NCI-H345 (cell line): Measurements from ENCODE around the gene C19orf85.
"Not testable (repeated sequence)": the region's sequence is repeated elsewhere in the genome, so short reads cannot be mapped to it uniquely, and the experiment has no call there.

Experiments used
- DNase-seq: peaks from one replicate; lab custom pipeline; 2025; lab: John Stamatoyannopoulos, UW

Gene C19orf85

GRCh38 chr19:55464662-55465054, at the start of gene C19orf85:
C19orf85 (minus strand) TSS chr19:55464751; CDS start chr19:55464554, 197 bp downstream.
- DNase-seq = no peak

- no peak for DNase-seq
These were observed 43.6 kb upstream of the C19orf85 start for GRCh38 chr19:55508120-55508519.

- no peak for DNase-seq
These were observed 40.4 kb upstream of the C19orf85 start for GRCh38 chr19:55504981-55505380.

- no peak for DNase-seq
These were observed 39.7 kb upstream of the C19orf85 start for GRCh38 chr19:55504252-55504603.

- DNase-seq = peak; percentile 82
These were observed 39.1 kb upstream of the C19orf85 start for GRCh38 chr19:55503502-55504251.

- DNase-seq = no peak
These were observed 38.6 kb upstream of the C19orf85 start for GRCh38 chr19:55503157-55503501.

- DNase-seq = no peak
These were observed 37.8 kb upstream of the C19orf85 start for GRCh38 chr19:55502197-55502952.

GRCh38 chr19:55500368-55500952, 35.9 kb upstream of the C19orf85 start:
- no peak for DNase-seq

GRCh38 chr19:55498246-55498840, 33.8 kb upstream of the C19orf85 start:
- peak; percentile 8 for DNase-seq

GRCh38 chr19:55497763-55498162, 33.2 kb upstream of the C19orf85 start:
- no peak for DNase-seq

GRCh38 chr19:55496820-55497219, 32.3 kb upstream of the C19orf85 start:
- DNase-seq = not testable (repeated sequence)

- DNase-seq = no peak
These were observed 31.2 kb upstream of the C19orf85 start for GRCh38 chr19:55495646-55496349.

GRCh38 chr19:55494172-55494761, 29.7 kb upstream of the C19orf85 start:
- no peak for DNase-seq

- no peak for DNase-seq
These were observed 29.2 kb upstream of the C19orf85 start for GRCh38 chr19:55493645-55494171.

GRCh38 chr19:55493052-55493644, 28.6 kb upstream of the C19orf85 start:
- no peak for DNase-seq

GRCh38 chr19:55492362-55492944, 27.9 kb upstream of the C19orf85 start:
- peak; percentile 24 for DNase-seq

GRCh38 chr19:55491546-55492360, 27.2 kb upstream of the C19orf85 start:
- DNase-seq = no peak

- no peak for DNase-seq
These were observed 26.2 kb upstream of the C19orf85 start for GRCh38 chr19:55490478-55491432.
